HG03378 (cell line): Measurements from ENCODE around the gene CYB561A3.

Experiments used
- ATAC-seq: cut with Tn5 transposase; IDR thresholded peaks from one replicate; pipeline ENCODE4 v1.9.1; 2021; ENCODE audit warnings: mild to moderate bottlenecking, moderate library complexity; ENCODE audit not compliant: unreplicated experiment

Gene CYB561A3

DNA sequence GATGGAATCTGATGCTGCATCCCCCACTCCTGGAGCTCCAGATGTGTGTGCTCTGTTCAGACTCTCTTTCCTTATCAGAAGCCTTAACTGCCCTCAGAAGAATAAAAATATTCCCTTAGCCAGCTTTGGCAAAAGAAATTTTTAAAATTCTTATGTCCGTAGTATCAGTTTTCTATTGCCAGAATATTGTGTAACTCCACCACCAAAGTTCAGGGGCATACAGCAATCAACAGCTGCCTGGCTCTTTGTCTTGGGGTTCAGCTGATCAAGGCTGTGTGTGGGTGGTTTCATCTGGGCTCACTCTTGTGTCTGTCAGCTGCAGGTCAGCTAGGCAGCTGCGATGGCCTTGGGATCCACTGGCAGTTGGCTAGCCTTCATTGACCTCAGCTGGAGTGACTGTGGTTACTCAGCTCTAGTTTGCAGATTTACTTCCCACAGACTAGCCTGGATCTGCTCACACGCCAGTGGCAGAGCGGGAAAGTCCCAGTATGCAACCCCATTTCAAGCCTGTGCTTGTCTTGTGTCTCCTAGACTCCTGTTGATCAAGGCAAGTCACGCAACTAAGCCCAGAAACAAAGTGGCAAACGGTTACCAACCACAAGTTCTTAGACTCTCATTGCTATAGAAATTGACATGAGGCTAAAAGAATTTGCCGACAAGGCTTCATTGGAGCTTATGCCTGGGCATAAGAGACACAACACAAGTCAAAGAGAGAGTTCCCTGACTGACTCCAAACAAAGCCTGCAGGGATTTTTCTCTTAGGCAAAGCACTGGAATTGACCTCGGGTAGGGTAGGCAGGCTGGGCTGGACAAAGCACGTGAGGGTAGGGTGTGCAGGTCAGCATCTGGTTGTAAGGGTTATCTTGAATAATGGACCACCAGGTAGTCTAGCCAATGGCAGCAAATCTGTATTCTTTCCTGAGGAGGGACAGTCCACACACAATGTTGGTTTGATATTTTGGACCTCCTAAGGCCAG lies 8.0 kb upstream of the CYB561A3 start:
- ATAC-seq, result no peak

DNA sequence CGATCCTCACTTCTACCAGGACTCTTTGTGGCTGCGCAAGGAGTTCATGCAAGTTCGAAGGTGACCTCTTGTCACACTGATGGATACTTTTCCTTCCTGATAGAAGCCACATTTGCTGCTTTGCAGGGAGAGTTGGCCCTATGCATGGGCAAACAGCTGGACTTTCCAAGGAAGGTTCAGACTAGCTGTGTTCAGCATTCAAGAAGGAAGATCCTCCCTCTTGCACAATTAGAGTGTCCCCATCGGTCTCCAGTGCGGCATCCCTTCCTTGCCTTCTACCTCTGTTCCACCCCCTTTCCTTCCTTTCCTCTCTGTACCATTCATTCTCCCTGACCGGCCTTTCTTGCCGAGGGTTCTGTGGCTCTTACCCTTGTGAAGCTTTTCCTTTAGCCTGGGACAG lies 7.0 kb upstream of the CYB561A3 start:
- no peak for ATAC-seq

DNA sequence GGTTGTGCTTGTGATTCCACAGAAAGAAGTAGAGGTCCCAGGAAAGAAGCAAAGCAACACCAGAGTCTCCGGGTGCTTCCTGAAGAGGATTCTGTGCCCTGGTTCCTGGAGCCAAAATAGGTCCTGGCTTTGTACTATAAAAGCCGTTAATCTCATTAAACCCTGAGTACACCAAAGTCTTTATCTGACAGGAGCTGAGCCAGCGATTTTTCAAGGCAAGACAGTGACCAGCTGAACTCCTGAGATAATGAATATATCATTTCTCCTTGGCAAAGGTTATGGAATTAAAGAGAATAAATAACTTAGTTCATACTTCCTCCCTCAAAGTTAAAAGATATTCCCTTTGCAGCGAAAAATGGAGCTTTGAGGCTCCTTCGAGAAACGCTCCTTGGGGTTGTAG lies 5.7 kb upstream of the CYB561A3 start:
- ATAC-seq, result no peak

DNA sequence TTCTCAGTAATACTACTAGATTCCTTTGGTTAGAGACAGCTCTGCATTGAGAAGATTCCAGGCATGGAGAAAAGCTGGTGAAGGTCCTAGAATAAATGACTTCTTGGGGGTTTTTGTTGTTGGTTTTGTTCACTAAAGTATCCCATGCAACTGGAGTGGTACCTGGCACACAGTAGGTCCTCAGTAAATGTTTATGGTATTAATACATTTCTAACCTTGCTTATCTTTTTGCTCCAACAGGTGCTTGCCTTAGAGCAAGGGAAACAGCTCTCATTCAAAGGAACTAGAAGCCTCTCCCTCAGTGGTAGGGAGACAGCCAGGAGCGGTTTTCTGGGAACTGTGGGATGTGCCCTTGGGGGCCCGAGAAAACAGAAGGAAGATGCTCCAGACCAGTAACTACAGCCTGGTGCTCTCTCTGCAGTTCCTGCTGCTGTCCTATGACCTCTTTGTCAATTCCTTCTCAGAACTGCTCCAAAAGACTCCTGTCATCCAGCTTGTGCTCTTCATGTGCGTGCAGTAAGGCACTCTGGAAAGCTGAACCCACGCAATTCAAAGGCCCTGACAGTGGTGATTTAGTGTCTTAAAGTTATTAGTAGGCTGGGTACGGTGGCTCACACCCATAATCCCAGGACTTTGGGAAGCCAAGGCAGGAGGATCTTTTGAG lies 2.5 kb upstream of the CYB561A3 start:
- no peak for ATAC-seq

DNA sequence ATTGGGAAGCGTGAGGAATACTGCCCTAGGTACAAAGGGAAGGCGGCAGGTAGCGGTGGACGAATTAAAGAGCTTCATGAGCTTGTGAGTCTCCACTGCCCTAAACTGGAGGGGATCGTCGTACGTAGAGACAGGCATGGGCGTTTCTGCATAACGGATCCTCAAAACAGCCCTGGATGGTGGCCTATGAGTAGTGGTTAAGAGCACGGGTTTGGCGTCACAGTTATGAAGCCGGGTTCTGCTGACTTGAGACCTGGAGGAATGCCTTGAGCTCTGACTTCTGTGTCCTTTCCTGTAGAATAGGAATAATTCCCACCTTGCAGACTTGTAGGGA lies 827 bp upstream of the CYB561A3 start:
- no peak for ATAC-seq

DNA sequence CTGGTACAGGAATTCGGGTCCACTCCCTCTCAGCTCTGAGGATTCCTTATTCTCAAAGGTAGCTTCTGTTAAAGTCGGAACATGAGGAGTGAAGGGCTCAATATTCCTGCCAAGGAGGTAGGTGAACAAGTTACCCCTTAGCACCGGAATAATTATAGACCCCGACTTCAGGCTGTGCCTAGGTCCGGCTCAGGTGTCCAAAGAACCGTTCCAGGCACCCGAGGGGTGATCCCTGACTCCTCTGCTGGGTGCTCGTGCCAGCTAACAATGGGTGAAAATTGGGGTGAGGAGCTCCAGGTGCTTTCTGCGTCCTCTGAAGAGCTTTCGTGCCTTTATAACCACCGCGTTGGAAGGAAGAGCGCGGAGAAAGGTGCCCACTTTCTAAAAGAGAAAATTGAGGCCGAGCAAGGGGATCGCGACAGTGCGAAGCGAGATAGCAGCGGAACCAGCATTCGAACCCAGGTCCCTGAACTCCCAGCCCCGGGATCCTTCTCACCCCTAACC lies 393 bp downstream of the CYB561A3 start:
- peak; percentile 7 for ATAC-seq

DNA sequence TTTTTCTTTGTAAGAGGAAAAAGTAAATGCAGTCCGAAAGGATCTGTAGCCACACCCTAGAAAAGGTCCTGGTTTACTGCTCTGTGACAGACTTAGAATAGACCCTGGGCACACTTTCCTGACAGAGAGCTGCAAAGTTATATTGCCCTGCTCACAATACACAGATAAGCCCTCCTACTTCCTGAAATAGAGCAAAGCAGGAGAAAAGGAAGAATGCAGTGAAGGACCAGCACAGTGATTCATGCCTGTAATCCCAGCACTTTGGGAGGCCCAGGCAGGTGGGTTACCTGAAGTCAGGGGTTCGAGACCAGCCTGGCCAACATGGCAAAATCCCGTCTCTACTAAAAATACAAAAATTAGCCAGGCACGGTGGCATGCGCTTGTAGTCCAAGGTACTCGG lies 2.2 kb downstream of the CYB561A3 start:
- ATAC-seq, result no peak

DNA sequence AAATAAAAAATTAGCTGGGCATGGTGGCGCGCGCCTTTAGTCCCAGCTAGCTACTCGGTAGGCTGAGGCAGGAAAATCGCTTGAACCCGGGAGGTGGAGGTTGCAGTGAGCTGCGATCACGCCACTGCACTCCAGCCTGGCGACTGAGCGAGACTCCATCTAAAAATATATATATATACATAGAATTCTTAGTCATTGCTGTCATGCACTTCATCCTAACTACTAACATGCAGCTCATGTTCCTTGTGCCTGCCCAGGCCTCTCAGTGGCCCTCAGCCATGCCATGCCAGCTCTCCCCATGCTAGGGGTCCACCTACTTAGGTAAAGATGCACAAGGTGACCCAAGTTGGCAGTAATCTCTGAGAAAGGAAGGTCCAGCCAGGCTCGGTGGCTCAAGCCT lies 3.1 kb downstream of the CYB561A3 start:
- no peak for ATAC-seq

DNA sequence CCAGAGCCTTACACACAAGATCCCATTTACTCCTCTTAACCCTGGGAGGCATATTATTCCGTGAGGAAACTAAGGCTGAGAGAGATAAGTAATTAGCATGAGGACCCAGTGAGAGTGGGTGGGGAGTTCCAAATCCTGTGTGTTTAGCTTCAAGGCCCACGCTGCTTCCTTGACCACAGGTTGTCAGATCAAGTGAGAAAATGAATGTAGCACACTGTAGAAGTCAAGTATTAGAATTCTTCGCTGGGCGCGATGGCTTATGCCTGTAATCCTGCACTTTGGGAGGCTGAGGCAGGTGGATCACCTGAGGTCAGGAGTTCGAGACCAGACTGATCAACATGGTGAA lies 3.8 kb downstream of the CYB561A3 start:
- ATAC-seq, result no peak

DNA sequence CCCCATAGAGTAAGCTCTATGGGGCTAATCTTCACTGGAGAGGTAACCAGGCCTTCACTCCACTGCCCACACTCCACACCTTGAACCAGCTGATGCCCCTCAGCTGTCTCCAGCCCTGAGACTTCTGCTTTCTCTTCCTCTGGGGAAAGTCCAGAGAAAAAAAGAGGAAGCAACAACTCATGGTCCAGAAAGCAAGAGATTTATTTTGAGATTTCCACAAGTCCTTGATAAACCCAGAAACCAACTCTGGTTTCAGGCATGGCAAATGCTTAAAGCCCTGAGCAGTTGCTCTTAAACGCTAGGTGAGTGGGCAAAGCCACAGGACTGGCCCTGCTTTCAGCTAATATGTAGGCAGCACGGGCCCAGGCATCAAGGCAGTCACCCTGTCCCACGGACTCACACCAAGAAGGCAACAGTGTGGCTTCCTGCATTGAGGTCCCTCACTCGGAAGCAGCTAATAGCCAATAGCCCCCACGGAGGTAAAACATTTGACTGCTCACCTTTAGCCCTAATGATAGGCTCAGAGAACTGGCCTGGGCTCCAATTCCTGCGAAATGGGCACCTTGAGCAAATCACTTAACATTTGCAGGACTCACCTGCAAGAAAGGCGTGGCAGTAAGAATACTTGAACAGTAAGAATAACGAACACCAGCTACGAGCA lies 4.3 kb downstream of the CYB561A3 start:
- ATAC-seq, result peak; percentile 45

DNA sequence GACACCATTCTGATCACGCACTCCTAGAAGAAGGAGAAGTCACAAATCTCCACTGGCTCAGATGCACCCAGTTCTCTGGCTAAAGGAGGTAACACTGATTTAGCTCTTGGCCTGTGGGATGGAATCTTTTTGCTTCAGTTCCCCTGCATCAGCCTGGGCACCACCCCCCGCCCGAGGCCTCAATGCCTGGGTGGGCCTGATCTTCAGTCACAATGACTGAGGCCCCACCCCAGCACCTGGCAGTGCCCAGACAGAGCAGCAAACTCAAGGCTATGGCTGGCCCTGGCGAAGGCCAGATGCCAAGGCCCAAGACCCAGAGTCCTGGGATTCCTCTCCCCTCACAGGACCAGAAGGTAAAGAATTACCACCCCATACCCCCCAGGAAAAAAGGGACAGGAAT lies 5.0 kb downstream of the CYB561A3 start:
- ATAC-seq, result no peak

DNA sequence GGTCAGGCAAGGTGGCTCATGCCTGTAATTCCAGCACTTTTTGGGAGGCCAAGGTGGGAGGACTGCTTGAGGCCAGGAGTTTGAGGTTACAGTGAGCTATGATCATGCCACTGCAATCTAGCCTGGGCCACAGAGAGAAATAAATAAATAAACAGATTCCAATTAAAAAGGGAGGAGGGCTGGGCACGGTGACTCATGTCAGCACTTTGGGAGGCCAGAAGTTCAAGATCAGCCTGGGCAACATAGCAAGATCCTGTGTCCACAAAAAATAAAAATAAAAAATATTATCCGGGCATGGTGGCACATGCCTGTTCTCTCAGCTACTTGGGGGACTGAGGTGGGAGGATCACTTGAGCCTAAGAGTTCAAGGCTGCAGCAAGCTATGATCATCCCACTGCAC lies 7.5 kb downstream of the CYB561A3 start:
- no peak for ATAC-seq

DNA sequence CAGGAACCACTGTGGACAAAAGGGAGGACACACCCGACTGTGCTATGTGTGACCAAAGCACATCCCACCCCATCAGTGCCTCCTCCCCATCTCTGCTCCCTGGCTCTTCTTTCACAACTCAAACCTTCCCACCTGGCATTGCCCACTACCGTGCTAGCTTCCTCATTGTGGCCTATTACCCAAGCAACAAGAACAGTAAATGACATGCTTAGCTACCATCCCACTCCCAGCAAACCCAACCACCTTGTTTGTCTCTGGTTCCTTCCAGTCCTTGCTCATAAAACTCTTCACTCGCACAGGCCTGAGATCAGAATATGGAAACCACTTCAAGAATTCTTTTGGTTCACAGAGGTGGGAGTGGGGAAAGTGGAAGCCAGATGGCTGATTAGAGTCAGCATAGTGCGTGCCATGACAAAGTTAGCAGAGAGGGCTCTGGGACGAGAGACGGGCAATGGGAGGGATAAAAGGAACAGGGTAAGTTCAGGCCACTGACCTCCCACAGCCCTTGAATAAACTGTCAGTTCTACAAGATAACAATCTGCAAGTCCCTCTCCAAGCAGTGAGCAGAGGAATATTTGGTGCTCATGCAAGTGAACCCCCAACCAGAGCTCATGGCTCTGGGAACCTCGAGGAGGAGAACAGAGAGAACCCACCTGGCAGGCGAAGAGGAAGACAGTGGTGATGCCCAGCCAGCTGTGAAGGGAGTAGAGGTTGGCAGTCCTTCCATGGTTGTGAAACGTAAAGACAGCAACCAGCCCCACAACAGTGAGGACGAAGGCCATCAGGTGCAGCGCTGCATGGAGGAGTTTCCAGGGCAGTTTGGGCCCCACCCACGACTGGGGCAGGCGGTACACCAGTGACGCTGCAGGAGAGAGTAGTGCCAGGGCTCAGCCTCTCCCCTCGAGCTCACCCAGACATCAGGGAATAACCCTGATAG lies 8.3 kb downstream of the CYB561A3 start:
- ATAC-seq, result no peak

DNA sequence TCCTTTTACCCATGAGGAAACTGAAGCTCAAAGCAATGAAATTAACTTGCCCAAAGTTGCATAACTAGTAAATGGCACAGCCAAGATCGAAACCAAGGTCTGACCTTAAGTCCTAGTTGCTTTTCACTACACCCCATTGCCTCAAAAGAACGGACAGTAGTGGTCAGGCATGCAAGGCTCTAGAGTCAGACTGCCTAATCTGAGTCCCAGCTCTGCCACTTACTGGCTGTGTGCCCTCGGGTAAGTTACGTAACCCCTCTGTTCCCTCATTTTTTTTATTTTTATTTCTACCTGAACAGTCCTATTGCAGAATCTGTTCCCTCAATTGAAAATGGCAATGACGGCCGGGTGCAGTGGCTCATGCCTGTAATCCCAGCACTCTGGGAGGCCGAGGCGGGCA lies 9.6 kb downstream of the CYB561A3 start:
- ATAC-seq, result no peak

DNA sequence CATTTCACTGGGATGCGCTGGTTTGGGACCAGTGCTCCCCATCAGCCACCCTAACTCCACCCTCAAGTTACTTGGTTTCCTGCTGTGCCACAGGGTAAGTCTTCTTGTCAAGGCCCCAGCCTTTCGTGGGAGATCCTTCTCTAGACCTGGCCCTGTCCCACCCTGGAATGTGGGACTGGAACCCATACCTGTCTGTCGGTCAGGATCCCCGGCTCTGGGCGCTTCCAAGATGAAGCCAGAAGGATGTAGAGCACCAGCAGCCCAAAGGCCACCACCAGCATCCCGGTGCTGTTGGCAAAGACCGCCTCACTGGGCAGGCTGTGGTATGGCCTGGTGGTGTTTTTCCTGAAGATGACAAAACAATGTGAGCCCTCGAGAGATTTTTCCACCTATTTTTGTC lies 10.9 kb downstream of the CYB561A3 start:
- no peak for ATAC-seq

DNA sequence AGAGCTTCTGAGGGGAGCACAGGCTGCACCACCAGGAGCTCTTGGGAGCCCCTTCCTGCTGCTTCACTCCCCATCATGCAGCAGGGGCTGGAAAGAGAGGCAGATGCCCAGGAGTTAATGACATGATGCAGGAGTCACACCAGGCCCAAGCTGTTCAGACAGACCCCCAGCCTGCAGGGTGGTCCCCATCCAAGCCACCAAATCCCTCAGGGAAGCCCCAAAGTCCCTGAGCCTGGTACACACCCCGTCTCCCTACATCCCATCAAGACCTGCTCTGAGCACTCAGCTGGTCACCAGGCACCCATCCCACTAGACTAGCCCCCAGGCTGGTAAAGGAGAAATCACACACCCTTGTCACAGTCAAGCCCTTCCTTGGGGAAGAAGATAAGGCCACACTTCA lies 11.3 kb downstream of the CYB561A3 start:
- ATAC-seq, result no peak

DNA sequence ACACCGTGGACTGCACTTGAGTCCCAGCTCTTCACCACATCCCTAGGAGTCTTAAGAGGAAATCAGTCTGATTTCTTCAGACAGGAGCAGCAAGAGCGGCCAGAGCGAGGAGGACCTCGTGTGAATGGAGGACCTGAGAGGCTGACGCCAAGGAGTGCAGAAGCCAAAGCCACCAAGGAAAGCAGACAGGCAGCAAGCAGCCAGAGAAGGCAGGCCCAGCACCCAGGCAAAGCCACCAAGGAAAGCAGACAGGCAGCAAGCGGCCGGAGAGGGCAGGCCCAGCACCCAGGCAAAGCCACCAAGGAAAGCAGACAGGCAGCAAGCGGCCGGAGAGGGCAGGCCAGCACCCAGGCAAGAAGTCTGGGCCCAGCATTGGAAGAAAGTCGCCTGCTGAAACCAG lies 11.8 kb downstream of the CYB561A3 start:
- ATAC-seq, result no peak

DNA sequence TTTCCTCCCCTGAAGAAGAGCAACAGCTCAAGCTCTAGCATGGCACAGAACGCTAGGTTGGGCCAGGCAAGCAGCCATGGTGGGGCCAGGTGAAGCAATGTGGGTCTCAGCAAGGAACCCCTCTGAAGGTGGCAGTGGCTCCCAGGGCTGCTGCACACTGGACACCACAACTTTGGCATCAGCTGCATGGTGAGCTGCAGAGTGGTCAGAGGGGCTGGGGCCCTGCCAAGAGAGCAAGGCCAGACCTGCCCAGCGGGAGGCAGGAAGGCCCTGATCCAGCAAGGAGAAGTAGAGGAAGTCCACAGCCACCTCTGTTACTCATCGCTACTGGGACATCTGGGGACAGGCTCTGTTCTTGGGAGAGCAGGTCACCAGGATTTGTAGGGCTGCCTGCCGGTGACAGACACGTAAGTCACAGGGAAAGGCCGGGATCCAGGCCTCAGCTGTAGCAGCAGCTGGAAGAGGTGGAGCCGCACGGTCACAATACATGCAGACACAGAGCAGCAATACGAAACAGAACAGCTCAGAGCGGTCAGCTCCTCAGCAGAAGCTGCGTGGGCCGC lies 12.4 kb downstream of the CYB561A3 start:
- ATAC-seq, result no peak

DNA sequence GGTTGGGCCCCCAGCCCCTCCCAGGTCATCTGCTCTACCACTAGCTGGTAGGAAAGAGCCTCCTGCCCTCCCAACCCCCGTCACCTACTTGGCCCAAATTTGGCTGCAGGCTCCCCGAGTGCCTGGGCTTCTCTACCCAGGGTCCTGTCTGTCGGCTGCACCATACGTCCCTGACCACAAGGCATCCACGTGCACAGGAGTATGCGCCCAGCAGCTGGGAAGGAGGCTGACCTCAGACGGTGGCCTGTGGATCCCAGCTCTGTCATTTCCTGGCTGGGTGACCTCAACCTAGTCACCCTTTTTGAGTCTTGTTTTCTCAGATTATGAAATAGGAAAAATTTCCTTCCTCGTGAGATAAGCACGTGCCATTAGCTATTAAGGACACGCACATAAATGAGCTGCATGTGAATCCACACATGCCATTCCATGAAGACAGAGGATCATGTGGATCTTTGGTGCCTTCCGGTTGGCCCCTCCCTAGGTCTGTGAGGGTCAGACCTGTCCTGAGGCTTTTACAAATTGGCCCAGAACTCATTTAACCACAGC lies 13.7 kb downstream of the CYB561A3 start:
- ATAC-seq, result no peak
